ENCODE data around the gene CASP10. TPM values are rescaled to one million over a fixed set of nuclear protein-coding genes. Genes with fewer than 3 reads are reported as not detected.
A peak's percentile ranks its signal among the peaks of the same experiment; 100 is the strongest.

The CASP10 gene
- total and polyA plus RNA-seq, 9 of the 15 experiments (the other 6 are each of a cell fraction or from before 2014, with no cell fraction given), result 7.1 to 20.4 (median 10.8) TPM

GRCh38 chr2:201235860-201236811 is 53.2 kb downstream of the CASP10 start (continued):
- TF ChIP-seq CTCF (IDR thresholded peaks at IDR 0.05 in 2 of 3, conservative IDR thresholded peaks at IDR 0.05 in 1 of 3; ENCODE audit: insufficient read depth in 2 of 3, low read depth in 1 of 3, low read length in 3 of 3) (peak; percentile 43 to 64 (median 47); a peak in 5 of 6 replicates), ESRRB (CRISPR knock-in tag; IDR thresholded peaks at IDR 0.05; ENCODE audit: borderline replicate concordance) (no peak), ELF1 (tag; IDR thresholded peaks at IDR 0.05) (no peak), KHSRP (IDR thresholded peaks at IDR 0.05) (peak; percentile 29; the same call in 1 of the 2 replicates), PRMT5 (CRISPR knock-in tag; IDR thresholded peaks at IDR 0.05) (no peak), RAD21 (CRISPR knock-in tag; conservative IDR thresholded peaks at IDR 0.05 in 1 of 2, IDR thresholded peaks at IDR 0.05 in 1 of 2) (peak; percentile 61 to 74), ZNF75A (CRISPR knock-in tag; IDR thresholded peaks at IDR 0.05) (no peak), ZNF655 (CRISPR knock-in tag; IDR thresholded peaks at IDR 0.05) (no peak), HIVEP1 (CRISPR knock-in tag; IDR thresholded peaks at IDR 0.05) (no peak), NEUROD1 (IDR thresholded peaks at IDR 0.05; ENCODE audit: borderline replicate concordance, low read depth, low read length, partially characterized antibody) (no peak), ZNF444 (CRISPR knock-in tag; IDR thresholded peaks at IDR 0.05) (no peak), DLX4 (CRISPR knock-in tag; IDR thresholded peaks at IDR 0.05) (no peak), KAT2B (IDR thresholded peaks at IDR 0.05; ENCODE audit: low read depth, low read length) (no peak), ZBTB8A (IDR thresholded peaks at IDR 0.05; ENCODE audit: partially characterized antibody) (no peak), ASH1L (IDR thresholded peaks at IDR 0.05; ENCODE audit: borderline replicate concordance, low read depth, partially characterized antibody) (no peak), ZNF324 (CRISPR knock-in tag; IDR thresholded peaks at IDR 0.05) (no peak), KDM2B (CRISPR knock-in tag; IDR thresholded peaks at IDR 0.05) (no peak), DEAF1 (CRISPR knock-in tag; IDR thresholded peaks at IDR 0.05) (peak; percentile 20; the same call in 1 of the 2 replicates), SREBF1 (IDR thresholded peaks at IDR 0.05; ENCODE audit: borderline replicate concordance, low read depth, low read length) (no peak), NCOA2 (IDR thresholded peaks at IDR 0.05; ENCODE audit: partially characterized antibody in 2 of 2) (no peak), GATA2 (CRISPR knock-in tag; IDR thresholded peaks at IDR 0.05) (no peak), KDM1A (IDR thresholded peaks at IDR 0.05) (no peak), ZNF12 (CRISPR knock-in tag; IDR thresholded peaks at IDR 0.05) (no peak)

All from K562 (cell line).